ENCODE data around the gene VASP. TPM values are rescaled to one million over a fixed set of nuclear protein-coding genes. Genes with fewer than 3 reads are reported as not detected.
A peak's percentile ranks its signal among the peaks of the same experiment; 100 is the strongest.

Gene VASP
- total and polyA plus RNA-seq, 9 of the 15 experiments (the other 6 are each of a cell fraction or from before 2014, with no cell fraction given) = 16.7 to 261 (median 112) TPM

- no peak for TF ChIP-seq TCF3 (CRISPR knock-in tag; IDR thresholded peaks at IDR 0.05)
Observed at GRCh38 chr19:45485305-45486077, 21.8 kb upstream of the VASP start (continued).

- DNase-seq (ENCODE audit: extremely low read depth in 1 of 4, low spot score in 3 of 4) (no peak), ATAC-seq (no peak), FAIRE-seq (no peak)
- intact Hi-C loops (cut with micrococcal nuclease) = loop anchor here (5.0 kb wide), 1 partner anchor 154 kb away; no protein-coding TSS in a partner anchor
- WGBS (ENCODE audit: insufficient coverage, low coverage, missing lambda C conversion rate) = 68% methylated on average over 15 of the region's 15 CpGs
- BruUV-seq (replicated peaks) = no TSS peak
- no peaks in the 10 kb centered on the region for H3K9me1 ChIP-seq (ENCODE audit: control insufficient read depth, insufficient read depth, low read length)
- no peaks in the 10 kb centered on the region for H3K27me3 ChIP-seq (ENCODE audit: control insufficient read depth in 2 of 2, insufficient read depth in 2 of 2, low read length in 2 of 2)
- H2AFZ ChIP-seq (ENCODE audit: low read depth, low read length) = no peak overlapping the region
- no peak overlapping the region for H3K4me3 ChIP-seq
- no peak overlapping the region for H3K4me2 ChIP-seq (ENCODE audit: insufficient read depth, low read length)
- CTCF ChIA-PET (ENCODE audit: low intra/inter-chr PET ratio) = no interaction called here
- H3K4me1 ChIP-seq (replicated peaks in 1 of 2; ENCODE audit: control insufficient read depth in 2 of 2, insufficient read depth in 2 of 2, low read length in 2 of 2) = peaks cover 3 to 28% of the 10 kb centered on the region in 2 experiments; a peak in 3 of 5 replicates
- POLR2A ChIA-PET = interaction anchor here (0.6 kb wide), 1 partner anchor 83 kb away, joined by 4 read pairs; no protein-coding TSS in a partner anchor
- H3K27ac ChIP-seq (ENCODE audit: extremely low read depth, low read depth, low read length) = no peak overlapping the region
- no peaks in the 10 kb centered on the region for H3K9me3 ChIP-seq (replicated peaks; ENCODE audit: control insufficient read depth, insufficient read depth, low read depth, low read length)
- no peaks in the 10 kb centered on the region for H4K20me1 ChIP-seq (replicated peaks; ENCODE audit: control insufficient read depth, insufficient read depth, low read length)
- peak overlapping the region in 1 of 2 experiments; percentile 31; a peak in 1 of 4 replicates for H3K9ac ChIP-seq (ENCODE audit: insufficient read depth in 1 of 2, low read depth in 2 of 2, low read length in 2 of 2)
- H3K79me2 ChIP-seq (ENCODE audit: control insufficient read depth, insufficient read depth, low read length) = peaks cover 6% of the 10 kb centered on the region; the same call in 1 of the 3 replicates
- no peaks in the 10 kb centered on the region for H3K36me3 ChIP-seq (ENCODE audit: control insufficient read depth, insufficient read depth, low read length)
- in situ Hi-C loops (cut with MboI) = no loop called here
- TF ChIP-seq ZNF280B (CRISPR knock-in tag; IDR thresholded peaks at IDR 0.05) (no peak), ELK3 (CRISPR knock-in tag; IDR thresholded peaks at IDR 0.05) (no peak), MGA (IDR thresholded peaks at IDR 0.05) (no peak), ETV1 (tag; conservative IDR thresholded peaks at IDR 0.05; ENCODE audit: low read depth) (no peak)
Observed at GRCh38 chr19:45488708-45489107, 18.6 kb upstream of the VASP start.

Data from K562 (cell line).